ENCODE data around the gene UNC5B.

GRCh38 chr10:71250405-71250804 is 38.0 kb downstream of the UNC5B start:
- TF ChIP-seq POLR2A (IDR thresholded peaks at IDR 0.05) (no peak), EP300 (IDR thresholded peaks at IDR 0.05) (no peak), POLR2AphosphoS5 (IDR thresholded peaks at IDR 0.05) (no peak)

All from gastroesophageal sphincter (tissue), 2 donors.